ENCODE data around the gene YARS1.
A peak's percentile ranks its signal among the peaks of the same experiment; 100 is the strongest.

YARS1 gene

DNA sequence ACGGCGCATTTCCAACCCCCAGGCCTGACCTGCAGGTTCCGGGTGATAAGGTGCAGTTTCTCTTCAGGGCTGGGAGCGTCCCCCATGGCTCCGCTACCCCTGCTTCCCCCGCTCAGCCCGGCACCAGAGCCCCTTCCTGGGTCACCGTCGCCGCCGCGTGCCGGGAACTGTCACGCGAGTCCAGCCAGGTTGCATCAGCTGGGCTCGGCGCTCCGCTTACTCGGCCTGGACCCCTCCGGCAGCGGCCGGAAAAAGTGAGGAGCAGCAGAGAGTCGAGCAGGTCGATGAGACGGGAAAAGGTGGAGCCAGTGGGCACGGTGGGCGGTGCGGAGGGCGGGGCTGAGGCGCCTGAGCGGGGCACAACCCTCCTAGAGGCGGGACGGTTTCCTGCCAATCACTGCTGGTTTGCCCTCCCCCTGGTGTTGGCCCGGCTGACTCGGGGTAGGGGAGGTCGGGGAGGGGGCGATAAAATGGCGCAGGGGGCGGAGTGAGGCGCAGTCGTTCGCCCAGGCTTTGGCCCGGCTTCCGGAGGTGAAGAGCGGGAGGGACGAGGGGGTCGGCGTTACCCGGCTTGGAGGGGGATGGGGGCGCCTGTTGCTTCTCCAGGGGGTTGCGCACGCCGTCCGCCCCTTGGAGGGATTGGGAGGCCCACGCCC is at the start of gene YARS1, which contains the start of gene S100PBP:
YARS1 (minus strand) TSS at position 200 of the 656 bp plus-strand sequence; CDS start at position 86, 114 bp downstream.
S100PBP (plus strand) TSS at position 495 of the 656 bp plus-strand sequence. CDS start 8,447 bp downstream, outside the sequence.
- peak within 1 kb of the TSS; percentile 55 for H2AFZ ChIP-seq (ENCODE audit: low read depth, low read length)
- no peaks in the 10 kb centered on the region for H3K9me3 ChIP-seq (ENCODE audit: low read length)
- peaks cover 12% of the 10 kb centered on the region for H3K4me1 ChIP-seq (ENCODE audit: insufficient read depth, low read length)
- peaks cover 5% of the 10 kb centered on the region for H3K36me3 ChIP-seq (ENCODE audit: insufficient read depth, low read length)
- no peaks in the 10 kb centered on the region for H3K27me3 ChIP-seq (ENCODE audit: insufficient read depth, low read length)
- peak within 1 kb of the TSS; percentile 97 for H3K4me3 ChIP-seq (ENCODE audit: low read length)

DNA sequence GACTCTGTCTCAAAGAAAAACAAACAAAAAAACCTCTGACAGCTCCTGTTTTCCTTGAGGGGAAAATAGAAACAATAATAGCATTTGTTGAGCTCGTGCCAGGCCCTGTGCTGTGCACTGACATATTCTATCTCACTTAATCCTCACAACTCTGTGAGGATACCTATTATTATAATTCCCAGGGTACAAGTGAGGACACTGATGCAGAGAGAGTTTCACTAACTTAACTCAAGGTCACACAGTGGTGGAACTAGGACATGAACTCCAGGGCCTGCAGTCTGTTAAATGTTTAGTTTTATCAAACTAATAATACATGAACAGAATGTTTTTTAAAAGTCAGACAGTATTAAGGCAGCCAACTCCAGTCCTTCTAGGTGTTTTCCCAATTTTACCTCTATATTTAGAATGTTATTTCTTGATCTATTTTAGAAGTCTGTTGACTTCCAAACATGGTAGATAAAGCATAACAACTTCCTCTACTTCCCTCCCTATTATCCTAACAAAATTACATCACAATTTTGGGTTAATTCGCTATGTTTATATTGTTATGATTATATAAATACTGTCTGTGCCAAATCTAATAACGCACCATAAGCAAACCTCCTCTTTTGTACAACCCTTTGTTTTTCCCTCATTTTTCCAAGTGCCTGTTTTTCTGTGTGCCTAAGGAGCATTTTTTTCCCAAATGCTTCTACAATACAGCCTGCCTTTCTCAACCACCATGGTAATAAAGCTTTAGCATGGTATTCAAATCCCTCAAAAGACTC is 48.7 kb upstream of the YARS1 start:
- no peaks in the 10 kb centered on the region for H3K9me3 ChIP-seq (ENCODE audit: low read length)
- H3K4me1 ChIP-seq (ENCODE audit: insufficient read depth, low read length), result peaks cover 9% of the 10 kb centered on the region
- H3K27me3 ChIP-seq (ENCODE audit: insufficient read depth, low read length), result no peaks in the 10 kb centered on the region
- H2AFZ ChIP-seq (ENCODE audit: low read depth, low read length), result no peak overlapping the region
- peaks cover 30% of the 10 kb centered on the region for H3K36me3 ChIP-seq (ENCODE audit: insufficient read depth, low read length)
- H3K4me3 ChIP-seq (ENCODE audit: low read length), result no peak overlapping the region

DNA sequence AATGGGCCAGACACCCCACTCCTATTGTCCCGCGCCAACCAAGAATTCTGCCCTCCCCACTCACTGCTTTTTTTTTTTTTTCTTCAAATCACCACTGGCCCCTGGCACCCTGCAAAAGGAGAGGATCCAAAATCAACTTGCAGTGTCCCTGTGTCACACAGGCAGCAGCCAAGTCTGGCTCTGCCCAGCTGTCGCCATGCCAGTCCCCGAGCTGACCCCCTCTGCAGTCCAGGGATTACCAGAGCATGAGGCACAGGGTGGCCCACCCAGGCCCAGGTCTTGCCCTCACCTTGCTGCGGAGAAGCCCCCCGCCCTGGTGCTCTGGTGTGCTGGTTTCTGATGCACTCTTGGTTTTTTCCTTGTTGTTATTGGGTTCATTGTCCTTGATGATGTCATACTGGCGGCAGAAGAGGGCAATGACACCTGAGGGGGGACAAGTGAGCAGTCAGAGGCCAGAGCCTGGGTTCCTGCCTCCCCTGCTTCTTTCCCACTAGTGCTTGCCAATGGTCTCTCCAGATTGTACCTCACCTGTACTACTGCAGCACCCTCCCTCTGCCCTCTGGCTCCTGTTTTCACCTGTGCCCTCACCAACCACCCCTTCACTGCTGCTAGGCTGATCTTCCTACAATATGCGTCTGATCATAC is 47.3 kb upstream of the YARS1 start:
- Histone ChIP-seq H2AFZ (ENCODE audit: low read depth, low read length) (no peak overlapping the region), H3K4me3 (ENCODE audit: low read length) (no peak overlapping the region), H3K36me3 (ENCODE audit: insufficient read depth, low read length) (peaks cover 31% of the 10 kb centered on the region), H3K4me1 (ENCODE audit: insufficient read depth, low read length) (no peaks in the 10 kb centered on the region), H3K27me3 (ENCODE audit: insufficient read depth, low read length) (no peaks in the 10 kb centered on the region), H3K9me3 (ENCODE audit: low read length) (no peaks in the 10 kb centered on the region)

DNA sequence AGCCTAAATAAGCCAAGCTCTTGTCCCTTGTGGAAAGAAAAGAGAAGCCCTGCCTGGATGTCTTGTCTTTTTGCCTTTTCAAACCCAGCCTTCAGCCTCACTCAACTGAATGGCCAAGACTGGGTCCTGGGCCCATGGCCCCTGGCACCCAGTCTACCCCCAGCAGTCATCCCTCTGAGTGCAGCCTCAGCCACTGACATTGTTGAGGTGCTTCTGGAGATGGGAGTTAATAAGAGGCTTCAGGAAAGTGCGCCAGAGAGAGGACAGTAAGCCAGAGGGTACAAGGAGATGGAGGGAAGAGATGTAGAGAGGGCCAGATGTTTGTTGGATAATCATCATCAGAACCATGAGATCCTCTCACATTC is 46.7 kb upstream of the YARS1 start:
- no peak overlapping the region for H3K4me3 ChIP-seq (ENCODE audit: low read length)

DNA sequence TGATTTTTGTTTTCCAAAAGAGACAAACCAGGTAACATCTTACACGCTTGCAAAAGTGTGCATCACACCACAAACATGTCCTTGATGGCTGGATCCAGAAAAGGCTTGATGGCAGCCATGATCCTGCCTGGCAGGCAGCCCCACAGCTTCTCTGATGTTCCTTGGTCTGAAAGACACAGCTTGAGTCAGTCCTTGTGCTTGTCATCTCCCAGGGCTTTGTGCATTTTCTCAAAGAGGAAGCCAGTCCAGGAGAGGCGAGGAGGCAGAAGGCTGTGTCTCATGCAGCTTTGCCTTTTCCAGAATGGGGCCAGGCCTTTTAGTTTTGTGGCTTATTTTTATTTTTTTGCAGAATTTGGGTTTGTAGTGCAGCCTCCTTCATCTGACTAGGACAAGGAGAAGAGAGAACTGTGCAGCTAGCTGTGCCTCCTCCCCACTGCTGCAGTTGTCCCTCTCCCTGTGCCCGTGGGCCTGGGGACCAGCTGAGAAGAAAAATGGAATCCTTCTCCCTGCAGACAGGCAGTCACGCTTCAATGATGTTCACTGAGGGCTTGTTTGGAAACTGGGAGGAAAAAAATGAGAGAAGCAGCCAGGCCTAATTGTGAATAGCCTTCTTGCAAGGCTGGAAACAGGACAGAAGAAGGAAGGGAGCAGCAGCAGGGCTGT is 46.2 kb upstream of the YARS1 start:
- H3K4me1 ChIP-seq (ENCODE audit: insufficient read depth, low read length), result no peaks in the 10 kb centered on the region
- peaks cover 31% of the 10 kb centered on the region for H3K36me3 ChIP-seq (ENCODE audit: insufficient read depth, low read length)
- no peak overlapping the region for H3K4me3 ChIP-seq (ENCODE audit: low read length)
- no peaks in the 10 kb centered on the region for H3K9me3 ChIP-seq (ENCODE audit: low read length)
- no peaks in the 10 kb centered on the region for H3K27me3 ChIP-seq (ENCODE audit: insufficient read depth, low read length)
- no peak overlapping the region for H2AFZ ChIP-seq (ENCODE audit: low read depth, low read length)

More for the DNA sequence above, 46.7 kb upstream of the YARS1 start:
- peaks cover 31% of the 10 kb centered on the region for H3K36me3 ChIP-seq (ENCODE audit: insufficient read depth, low read length)
- no peaks in the 10 kb centered on the region for H3K9me3 ChIP-seq (ENCODE audit: low read length)
- no peak overlapping the region for H2AFZ ChIP-seq (ENCODE audit: low read depth, low read length)
- no peaks in the 10 kb centered on the region for H3K27me3 ChIP-seq (ENCODE audit: insufficient read depth, low read length)
- no peaks in the 10 kb centered on the region for H3K4me1 ChIP-seq (ENCODE audit: insufficient read depth, low read length)

DNA sequence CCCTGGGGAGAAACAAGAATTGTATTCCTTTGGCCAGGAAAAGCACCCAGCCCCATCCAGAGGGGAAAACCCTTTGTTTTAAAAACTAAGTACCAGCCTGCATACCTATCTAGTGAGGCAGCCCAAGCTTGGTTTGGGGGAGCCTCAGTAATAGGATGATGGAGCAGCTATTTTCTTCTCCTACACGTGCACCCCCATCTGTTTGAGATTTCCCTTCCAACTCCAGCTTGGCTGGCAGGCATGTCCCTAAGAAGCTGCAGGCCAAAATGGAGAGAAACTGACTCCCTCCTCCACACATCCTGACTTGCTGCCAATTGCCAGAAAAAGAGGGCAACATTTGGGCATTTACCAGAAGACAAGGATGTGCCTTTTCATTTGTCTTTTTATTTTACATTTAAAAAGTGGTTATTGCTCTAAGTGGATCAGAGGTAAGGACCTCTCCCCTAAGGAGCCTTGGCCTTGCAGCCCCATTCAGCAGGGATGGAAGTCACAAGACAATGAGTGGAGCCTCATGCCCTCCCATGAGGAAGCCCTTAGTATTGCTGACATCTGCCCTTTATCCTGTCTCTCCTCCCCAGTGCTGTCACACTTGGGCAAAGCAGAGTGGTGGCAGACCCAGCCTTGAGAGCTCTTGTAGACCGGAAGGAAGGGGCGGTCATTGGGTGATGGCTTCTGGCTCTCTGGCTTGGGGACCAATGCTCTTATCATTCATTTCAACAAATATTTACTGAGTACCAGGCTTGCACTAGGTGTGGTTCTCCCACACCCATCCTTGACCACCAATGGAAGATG is 44.9 kb upstream of the YARS1 start:
- Histone ChIP-seq H3K9me3 (ENCODE audit: low read length) (no peaks in the 10 kb centered on the region), H2AFZ (ENCODE audit: low read depth, low read length) (no peak overlapping the region), H3K27me3 (ENCODE audit: insufficient read depth, low read length) (no peaks in the 10 kb centered on the region), H3K4me1 (ENCODE audit: insufficient read depth, low read length) (no peaks in the 10 kb centered on the region), H3K4me3 (ENCODE audit: low read length) (no peak overlapping the region), H3K36me3 (ENCODE audit: insufficient read depth, low read length) (peaks cover 36% of the 10 kb centered on the region)

DNA sequence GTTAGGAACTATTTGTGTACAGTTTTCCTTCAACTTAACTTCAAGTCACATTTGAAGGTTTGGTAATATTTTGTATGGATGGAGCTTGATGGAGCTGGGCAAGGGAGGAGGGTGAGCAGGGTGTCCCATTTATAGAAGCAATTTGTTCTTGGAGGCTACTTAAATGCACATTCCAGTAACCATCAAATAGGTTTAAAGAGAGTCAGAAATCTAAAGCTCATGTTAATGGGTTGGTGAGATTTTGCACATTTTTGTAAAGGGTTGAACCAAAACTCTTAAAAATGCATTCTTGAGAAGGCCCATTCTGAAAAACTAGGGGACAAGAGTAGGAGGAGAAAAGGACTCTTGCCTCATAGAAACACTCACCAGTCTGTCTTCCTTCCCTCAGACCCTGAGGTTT is 43.4 kb upstream of the YARS1 start:
- H3K4me1 ChIP-seq (ENCODE audit: insufficient read depth, low read length), result no peaks in the 10 kb centered on the region
- no peaks in the 10 kb centered on the region for H3K9me3 ChIP-seq (ENCODE audit: low read length)
- peaks cover 50% of the 10 kb centered on the region for H3K36me3 ChIP-seq (ENCODE audit: insufficient read depth, low read length)

DNA sequence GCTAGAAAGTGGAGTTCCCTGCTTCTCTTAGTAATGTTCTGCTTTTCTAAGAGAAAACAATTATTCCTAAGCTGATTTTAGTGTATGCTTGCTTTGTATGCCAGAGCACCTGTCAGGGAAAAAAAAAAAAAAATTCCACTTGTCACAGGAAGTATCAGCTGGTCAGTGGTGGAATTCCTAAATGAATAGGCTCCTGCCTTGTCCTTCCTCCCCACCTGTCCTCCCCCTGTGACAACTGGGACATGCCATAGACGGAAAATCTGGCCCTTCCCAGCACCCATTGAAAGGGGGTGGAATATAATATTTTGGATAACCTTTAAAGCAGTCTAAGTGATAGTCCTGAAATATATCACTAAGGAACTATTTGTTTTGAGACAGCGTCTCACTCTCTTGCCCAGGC is 42.8 kb upstream of the YARS1 start:
- Histone ChIP-seq H3K4me1 (ENCODE audit: insufficient read depth, low read length) (no peaks in the 10 kb centered on the region), H3K4me3 (ENCODE audit: low read length) (no peak overlapping the region), H3K27me3 (ENCODE audit: insufficient read depth, low read length) (no peaks in the 10 kb centered on the region), H2AFZ (ENCODE audit: low read depth, low read length) (no peak overlapping the region), H3K36me3 (ENCODE audit: insufficient read depth, low read length) (peaks cover 57% of the 10 kb centered on the region), H3K9me3 (ENCODE audit: low read length) (no peaks in the 10 kb centered on the region)

More for the DNA sequence above, 43.4 kb upstream of the YARS1 start:
- Histone ChIP-seq H3K4me3 (ENCODE audit: low read length) (no peak overlapping the region), H2AFZ (ENCODE audit: low read depth, low read length) (no peak overlapping the region), H3K27me3 (ENCODE audit: insufficient read depth, low read length) (no peaks in the 10 kb centered on the region)

DNA sequence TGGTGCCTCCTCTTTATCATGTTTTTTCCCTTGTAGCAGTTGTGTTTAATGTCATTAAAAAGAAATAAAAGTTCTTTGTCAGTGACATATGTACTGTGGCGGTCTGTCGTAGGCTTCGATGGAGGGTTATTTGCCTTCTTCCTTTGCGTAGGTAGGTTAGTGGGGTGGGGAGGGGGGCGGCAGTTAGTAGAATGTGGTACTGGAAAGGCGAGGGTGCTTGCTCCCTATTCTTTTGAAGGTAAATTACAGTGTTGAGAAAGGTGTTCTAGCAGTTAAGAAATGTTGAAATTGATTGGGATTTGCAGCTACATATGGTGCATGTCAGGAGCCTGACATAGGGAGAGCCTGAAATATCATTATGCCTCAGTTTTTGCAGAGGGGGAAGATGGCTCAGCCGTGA is 41.6 kb upstream of the YARS1 start:
- Histone ChIP-seq H3K4me3 (ENCODE audit: low read length) (no peak overlapping the region), H3K36me3 (ENCODE audit: insufficient read depth, low read length) (peaks cover 56% of the 10 kb centered on the region), H3K27me3 (ENCODE audit: insufficient read depth, low read length) (no peaks in the 10 kb centered on the region), H3K9me3 (ENCODE audit: low read length) (no peaks in the 10 kb centered on the region), H2AFZ (ENCODE audit: low read depth, low read length) (no peak overlapping the region), H3K4me1 (ENCODE audit: insufficient read depth, low read length) (no peaks in the 10 kb centered on the region)

DNA sequence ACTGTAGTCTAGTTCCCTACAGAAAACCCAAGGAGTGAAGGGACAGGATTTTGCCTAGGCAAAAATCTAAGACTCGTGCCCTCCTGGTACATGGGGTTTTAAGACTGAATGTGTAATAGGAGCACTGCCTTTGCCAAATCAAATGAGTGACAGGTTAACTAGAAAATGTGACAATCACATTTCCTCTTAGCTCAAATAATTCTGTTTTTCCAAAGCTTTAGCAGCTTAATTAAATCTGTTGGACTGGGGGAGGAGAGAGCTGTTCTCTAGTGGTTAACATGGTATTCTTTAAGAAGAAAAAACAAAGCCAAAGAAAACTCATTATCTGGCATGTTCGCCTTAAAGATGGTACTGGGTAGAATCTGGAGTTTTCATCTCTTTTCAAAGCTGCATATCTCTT is 41.0 kb upstream of the YARS1 start:
- no peaks in the 10 kb centered on the region for H3K4me1 ChIP-seq (ENCODE audit: insufficient read depth, low read length)
- peaks cover 55% of the 10 kb centered on the region for H3K36me3 ChIP-seq (ENCODE audit: insufficient read depth, low read length)
- H3K27me3 ChIP-seq (ENCODE audit: insufficient read depth, low read length), result no peaks in the 10 kb centered on the region
- no peak overlapping the region for H2AFZ ChIP-seq (ENCODE audit: low read depth, low read length)
- no peak overlapping the region for H3K4me3 ChIP-seq (ENCODE audit: low read length)
- no peaks in the 10 kb centered on the region for H3K9me3 ChIP-seq (ENCODE audit: low read length)

DNA sequence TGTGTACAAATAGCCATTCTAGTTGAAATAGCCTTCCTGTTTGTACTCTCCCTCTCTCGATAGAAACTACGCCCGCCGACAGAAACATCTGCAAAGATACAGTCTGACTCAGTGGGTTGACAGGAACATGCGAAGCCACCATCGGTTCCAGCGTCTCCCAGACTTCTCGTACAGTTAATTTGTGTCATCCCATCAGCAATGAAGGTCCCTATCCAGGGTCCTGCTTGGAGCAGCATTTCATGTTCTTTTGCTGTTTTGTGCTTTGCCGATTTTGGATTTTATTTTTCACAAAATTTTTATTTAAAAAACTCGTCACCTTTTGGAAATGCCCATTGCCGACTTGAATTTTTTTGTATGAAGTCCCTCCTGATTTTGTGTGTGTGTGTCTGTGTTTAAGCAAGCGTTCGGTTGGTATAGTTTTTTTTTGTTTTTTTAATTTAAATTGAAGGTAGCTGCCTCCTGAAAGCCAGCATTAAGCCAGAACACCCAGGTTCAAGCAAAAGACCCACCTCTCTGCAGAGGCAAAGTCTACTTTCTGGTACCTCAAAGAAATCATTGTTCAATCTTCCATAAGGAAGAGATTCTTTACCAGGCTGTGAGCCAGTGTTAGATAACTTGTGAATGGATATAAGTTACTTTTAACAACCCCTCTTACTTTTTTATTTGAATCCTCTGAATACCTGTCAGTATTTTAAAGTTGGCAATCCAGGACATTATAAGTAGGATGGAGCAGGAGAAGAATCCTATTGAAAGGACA is 38.9 kb upstream of the YARS1 start:
- H3K4me3 ChIP-seq (ENCODE audit: low read length), result no peak overlapping the region
- H3K27me3 ChIP-seq (ENCODE audit: insufficient read depth, low read length), result no peaks in the 10 kb centered on the region
- no peak overlapping the region for H2AFZ ChIP-seq (ENCODE audit: low read depth, low read length)
- H3K9me3 ChIP-seq (ENCODE audit: low read length), result no peaks in the 10 kb centered on the region
- H3K36me3 ChIP-seq (ENCODE audit: insufficient read depth, low read length), result peaks cover 56% of the 10 kb centered on the region
- no peaks in the 10 kb centered on the region for H3K4me1 ChIP-seq (ENCODE audit: insufficient read depth, low read length)

All from neuron (in vitro differentiated cells).